ENCODE measurements around the gene HIC2. TPM values are rescaled to one million over a fixed set of nuclear protein-coding genes. Genes with fewer than 3 reads are reported as not detected.

HIC2 gene
- polyA plus RNA-seq, 1 of the 3 experiments (the other 2 are of a cell fraction), result 1.2 TPM

DNA sequence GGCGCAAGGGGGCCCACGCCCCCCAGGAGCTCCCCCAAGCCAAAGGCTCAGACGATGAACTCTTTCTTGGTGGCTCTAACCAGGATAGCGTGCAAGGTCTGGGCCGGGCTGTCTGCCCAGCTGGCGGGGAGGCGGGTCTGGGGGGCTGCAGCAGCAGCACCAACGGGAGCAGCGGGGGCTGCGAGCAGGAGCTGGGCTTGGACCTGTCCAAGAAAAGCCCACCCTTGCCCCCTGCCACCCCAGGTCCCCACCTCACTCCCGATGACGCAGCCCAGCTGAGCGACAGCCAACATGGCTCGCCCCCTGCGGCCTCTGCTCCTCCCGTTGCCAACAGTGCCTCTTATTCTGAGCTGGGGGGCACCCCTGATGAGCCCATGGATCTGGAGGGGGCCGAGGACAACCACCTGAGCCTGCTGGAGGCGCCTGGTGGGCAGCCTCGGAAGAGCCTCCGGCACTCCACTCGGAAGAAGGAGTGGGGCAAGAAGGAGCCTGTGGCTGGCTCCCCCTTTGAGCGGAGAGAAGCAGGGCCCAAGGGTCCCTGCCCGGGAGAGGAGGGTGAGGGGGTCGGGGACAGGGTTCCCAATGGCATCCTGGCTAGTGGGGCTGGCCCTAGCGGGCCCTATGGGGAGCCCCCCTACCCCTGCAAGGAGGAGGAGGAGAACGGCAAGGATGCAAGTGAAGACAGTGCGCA, 28.4 kb downstream of the HIC2 start:
- no peaks in the 10 kb centered on the region for H3K9me3 ChIP-seq
- TF ChIP-seq GATA2 (CRISPR knock-in tag; IDR thresholded peaks at IDR 0.05) (no peak), FOXJ3 (CRISPR knock-in tag; IDR thresholded peaks at IDR 0.05) (no peak), NRF1 (IDR thresholded peaks at IDR 0.05; ENCODE audit: low read depth, low read length) (no peak), FOSL2 (IDR thresholded peaks at IDR 0.05; ENCODE audit: borderline replicate concordance, low read depth) (no peak), TCF12 (IDR thresholded peaks at IDR 0.05) (no peak), SMC3 (IDR thresholded peaks at IDR 0.05; ENCODE audit: low read depth, low read length) (no peak), RCOR1 (IDR thresholded peaks at IDR 0.05; ENCODE audit: low read length) (no peak), POLR2AphosphoS5 (IDR thresholded peaks at IDR 0.05; ENCODE audit: low read depth, low read length) (no peak), FOXM1 (IDR thresholded peaks at IDR 0.05; ENCODE audit: low read depth) (no peak), NFIC (IDR thresholded peaks at IDR 0.05; ENCODE audit: borderline replicate concordance) (no peak)
- TF ChIP-seq, protein P1, sequence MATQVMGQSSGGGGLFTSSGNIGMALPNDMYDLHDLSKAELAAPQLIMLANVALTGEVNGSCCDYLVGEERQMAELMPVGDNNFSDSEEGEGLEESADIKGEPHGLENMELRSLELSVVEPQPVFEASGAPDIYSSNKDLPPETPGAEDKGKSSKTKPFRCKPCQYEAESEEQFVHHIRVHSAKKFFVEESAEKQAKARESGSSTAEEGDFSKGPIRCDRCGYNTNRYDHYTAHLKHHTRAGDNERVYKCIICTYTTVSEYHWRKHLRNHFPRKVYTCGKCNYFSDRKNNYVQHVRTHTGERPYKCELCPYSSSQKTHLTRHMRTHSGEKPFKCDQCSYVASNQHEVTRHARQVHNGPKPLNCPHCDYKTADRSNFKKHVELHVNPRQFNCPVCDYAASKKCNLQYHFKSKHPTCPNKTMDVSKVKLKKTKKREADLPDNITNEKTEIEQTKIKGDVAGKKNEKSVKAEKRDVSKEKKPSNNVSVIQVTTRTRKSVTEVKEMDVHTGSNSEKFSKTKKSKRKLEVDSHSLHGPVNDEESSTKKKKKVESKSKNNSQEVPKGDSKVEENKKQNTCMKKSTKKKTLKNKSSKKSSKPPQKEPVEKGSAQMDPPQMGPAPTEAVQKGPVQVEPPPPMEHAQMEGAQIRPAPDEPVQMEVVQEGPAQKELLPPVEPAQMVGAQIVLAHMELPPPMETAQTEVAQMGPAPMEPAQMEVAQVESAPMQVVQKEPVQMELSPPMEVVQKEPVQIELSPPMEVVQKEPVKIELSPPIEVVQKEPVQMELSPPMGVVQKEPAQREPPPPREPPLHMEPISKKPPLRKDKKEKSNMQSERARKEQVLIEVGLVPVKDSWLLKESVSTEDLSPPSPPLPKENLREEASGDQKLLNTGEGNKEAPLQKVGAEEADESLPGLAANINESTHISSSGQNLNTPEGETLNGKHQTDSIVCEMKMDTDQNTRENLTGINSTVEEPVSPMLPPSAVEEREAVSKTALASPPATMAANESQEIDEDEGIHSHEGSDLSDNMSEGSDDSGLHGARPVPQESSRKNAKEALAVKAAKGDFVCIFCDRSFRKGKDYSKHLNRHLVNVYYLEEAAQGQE (IDR thresholded peaks at IDR 0.05; ENCODE audit: low read depth, low read length), result no peak
- no peaks in the 10 kb centered on the region for H3K27me3 ChIP-seq (ENCODE audit: insufficient read depth)
- ChIA-PET POLR2A (no interaction called here), CTCF (interaction anchor here (1.4 kb wide), 1 partner anchor 184 kb away, joined by 3 read pairs; no protein-coding TSS in a partner anchor)
- no peak overlapping the region for H2AFZ ChIP-seq (ENCODE audit: low read depth)
- peaks cover 0 to 27% of the 10 kb centered on the region in 2 experiments for H3K36me3 ChIP-seq (replicated peaks in 1 of 2; ENCODE audit: control insufficient read depth in 1 of 2, insufficient read depth in 2 of 2, low read length in 1 of 2)
- no peak overlapping the region for H3K4me3 ChIP-seq (ENCODE audit: low read depth in 2 of 2, low read length in 1 of 2)
- no peaks in the 10 kb centered on the region; a peak in 1 of 4 replicates for H3K4me1 ChIP-seq (ENCODE audit: control insufficient read depth in 1 of 2, insufficient read depth in 2 of 2, low read depth in 1 of 2, low read length in 1 of 2)
- no peak overlapping the region for H3K27ac ChIP-seq (ENCODE audit: low read depth in 2 of 2, low read length in 1 of 2)
- no peaks in the 10 kb centered on the region for H3F3A ChIP-seq (replicated peaks; ENCODE audit: insufficient read depth)
- WGBS (ENCODE audit: low lambda C conversion rate), result 90% methylated on average over 8 of the region's 27 CpGs
- DNase-seq, result no peak
- H3K9ac ChIP-seq, result no peak overlapping the region
- no peaks in the 10 kb centered on the region for H3K9me2 ChIP-seq
- no peak overlapping the region for H3K4me2 ChIP-seq
- H4K20me1 ChIP-seq (ENCODE audit: insufficient read depth), result peaks cover 18% of the 10 kb centered on the region; the same call in 1 of the 2 replicates
- H3K79me2 ChIP-seq (ENCODE audit: insufficient read depth), result 0 out of 2 replicates have a peak, but pooled peaks cover 5% of the 10 kb centered on the region

DNA sequence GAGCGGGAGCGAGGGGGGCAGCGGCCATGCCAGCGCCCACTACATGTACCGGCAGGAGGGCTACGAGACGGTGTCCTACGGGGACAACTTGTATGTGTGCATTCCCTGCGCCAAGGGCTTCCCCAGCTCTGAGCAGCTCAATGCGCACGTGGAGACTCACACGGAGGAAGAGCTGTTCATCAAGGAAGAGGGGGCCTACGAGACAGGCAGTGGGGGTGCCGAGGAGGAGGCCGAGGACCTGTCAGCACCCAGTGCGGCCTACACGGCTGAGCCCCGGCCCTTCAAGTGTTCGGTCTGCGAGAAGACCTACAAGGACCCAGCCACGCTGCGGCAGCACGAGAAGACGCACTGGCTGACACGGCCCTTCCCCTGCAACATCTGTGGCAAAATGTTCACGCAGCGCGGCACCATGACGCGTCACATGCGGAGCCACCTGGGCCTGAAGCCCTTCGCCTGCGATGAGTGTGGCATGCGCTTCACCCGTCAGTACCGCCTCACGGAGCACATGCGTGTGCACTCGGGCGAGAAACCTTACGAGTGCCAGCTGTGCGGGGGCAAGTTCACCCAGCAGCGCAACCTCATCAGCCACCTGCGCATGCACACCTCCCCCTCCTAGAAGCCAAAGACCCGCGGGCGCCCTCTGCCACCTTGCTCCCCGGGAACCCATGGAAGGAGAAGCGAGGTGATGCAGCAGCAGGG, 29.1 kb downstream of the HIC2 start:
- Histone ChIP-seq H3K4me1 (ENCODE audit: control insufficient read depth in 1 of 2, insufficient read depth in 2 of 2, low read depth in 1 of 2, low read length in 1 of 2) (no peaks in the 10 kb centered on the region; a peak in 1 of 4 replicates), H3K4me3 (ENCODE audit: low read depth in 2 of 2, low read length in 1 of 2) (no peak overlapping the region), H3K27me3 (ENCODE audit: insufficient read depth) (no peaks in the 10 kb centered on the region), H3K9me3 (no peaks in the 10 kb centered on the region), H3K36me3 (replicated peaks in 1 of 2; ENCODE audit: control insufficient read depth in 1 of 2, insufficient read depth in 2 of 2, low read length in 1 of 2) (peaks cover 0 to 27% of the 10 kb centered on the region in 2 experiments), H4K20me1 (ENCODE audit: insufficient read depth) (peaks cover 18% of the 10 kb centered on the region; the same call in 1 of the 2 replicates), H3K9ac (no peak overlapping the region), H3K4me2 (no peak overlapping the region), H3F3A (replicated peaks; ENCODE audit: insufficient read depth) (no peaks in the 10 kb centered on the region), H2AFZ (ENCODE audit: low read depth) (no peak overlapping the region), H3K9me2 (no peaks in the 10 kb centered on the region), H3K79me2 (ENCODE audit: insufficient read depth) (0 out of 2 replicates have a peak, but pooled peaks cover 5% of the 10 kb centered on the region), H3K27ac (ENCODE audit: low read depth in 2 of 2, low read length in 1 of 2) (no peak overlapping the region)
- POLR2A ChIA-PET, result no interaction called here
- 96% methylated on average over 34 of the region's 49 CpGs for WGBS (ENCODE audit: low lambda C conversion rate)
- DNase-seq, result no peak
- TF ChIP-seq RCOR1 (IDR thresholded peaks at IDR 0.05; ENCODE audit: low read length), result no peak
- CTCF ChIA-PET, result interaction anchor here (1.4 kb wide), 1 partner anchor 183 kb away, joined by 3 read pairs; no protein-coding TSS in a partner anchor
